Effector CD8-positive, alpha-beta T cell (primary cell): Measurements from ENCODE around the gene VCX2.
"Not testable (repeated sequence)": the region's sequence is repeated elsewhere in the genome, so short reads cannot be mapped to it uniquely, and the experiment has no call there.

Experiments
- DNase-seq: peaks from one replicate; lab custom pipeline; 2025; lab: John Stamatoyannopoulos, UW
- total RNA-seq, 4 experiments: gene quantifications; one replicate each; lab custom pipeline; 2026; lab: John Stamatoyannopoulos, UW

VCX2 gene
- 0 reads per million in 4 experiments for total RNA-seq

DNA sequence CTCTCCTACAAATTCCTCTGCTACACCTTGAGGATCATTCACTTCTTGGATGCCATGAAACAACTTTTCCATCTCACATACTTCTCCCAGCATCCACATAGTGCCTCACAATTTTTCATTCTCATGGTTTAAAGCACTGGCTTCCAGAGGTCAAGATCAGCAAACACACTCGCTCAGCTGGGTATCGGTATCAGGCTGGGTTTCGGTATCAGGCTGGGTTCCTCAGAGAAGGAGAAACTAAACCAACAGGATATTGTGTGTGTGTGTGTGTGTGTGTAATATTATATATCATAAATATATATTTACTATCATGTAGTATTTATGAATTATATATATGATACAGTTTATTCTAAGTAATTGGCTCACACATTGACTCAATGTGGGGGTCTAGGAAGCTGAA, at the start of gene VCX2:
VCX2 (minus strand) TSS at position 99 of the 400 bp plus-strand sequence. CDS start 624 bp downstream, outside the sequence.
- not testable (repeated sequence) for DNase-seq

DNA sequence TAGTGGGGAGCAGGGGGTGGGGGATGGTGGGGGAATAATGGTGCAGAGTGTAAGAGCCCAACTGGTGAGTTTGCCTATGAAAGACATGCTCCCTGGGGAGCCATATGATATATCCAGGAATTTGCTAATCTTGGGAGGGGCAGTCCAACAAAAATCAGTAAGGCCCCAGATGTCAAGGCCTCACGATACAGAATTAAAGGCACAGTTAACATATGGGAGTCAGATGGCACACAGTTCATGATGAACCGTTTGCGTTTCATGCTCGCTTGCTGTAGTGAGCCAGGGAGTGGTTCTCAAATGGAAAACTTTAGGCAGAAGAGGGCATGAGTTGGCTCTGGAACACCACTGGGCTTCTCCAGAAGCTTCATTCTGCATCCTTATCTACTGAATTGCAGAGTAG, 33.9 kb upstream of the VCX2 start:
- no peak for DNase-seq

DNA sequence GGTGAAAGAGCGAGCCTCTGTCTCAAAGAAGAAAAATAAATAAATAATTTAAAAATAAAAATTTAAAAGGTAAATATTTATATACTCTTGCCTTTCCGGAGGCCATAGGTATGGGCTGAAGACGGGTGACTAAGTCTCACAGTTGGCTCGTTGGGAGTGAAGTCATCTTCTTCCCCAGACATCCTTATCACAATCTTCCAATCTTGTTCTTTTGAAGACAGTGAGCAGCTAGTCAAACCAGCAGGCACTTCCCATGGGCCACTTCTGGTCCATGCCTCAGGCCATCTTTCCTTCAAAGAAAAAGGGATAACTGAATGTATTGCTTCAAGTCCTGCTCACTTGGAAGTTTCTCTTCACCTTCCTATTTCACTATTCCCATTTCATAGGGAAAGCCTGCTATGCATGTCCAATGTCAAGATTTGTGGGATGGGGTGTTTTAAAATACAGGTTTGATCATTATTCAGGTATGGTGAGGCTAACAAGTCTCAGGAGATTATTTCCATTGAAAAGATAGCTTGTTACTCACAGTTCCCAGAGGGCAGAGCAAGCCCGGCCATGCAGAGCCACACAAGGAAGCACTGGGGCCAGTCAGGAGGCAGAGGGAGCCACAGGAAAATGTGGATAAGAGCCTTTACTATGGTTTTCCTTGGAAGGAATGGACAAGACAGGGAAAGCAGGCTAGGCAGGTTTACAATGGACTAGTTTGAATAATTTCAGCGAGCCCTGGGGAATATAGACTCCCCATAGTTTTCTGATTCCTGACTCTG, 33.3 kb upstream of the VCX2 start:
- no peak for DNase-seq

DNA sequence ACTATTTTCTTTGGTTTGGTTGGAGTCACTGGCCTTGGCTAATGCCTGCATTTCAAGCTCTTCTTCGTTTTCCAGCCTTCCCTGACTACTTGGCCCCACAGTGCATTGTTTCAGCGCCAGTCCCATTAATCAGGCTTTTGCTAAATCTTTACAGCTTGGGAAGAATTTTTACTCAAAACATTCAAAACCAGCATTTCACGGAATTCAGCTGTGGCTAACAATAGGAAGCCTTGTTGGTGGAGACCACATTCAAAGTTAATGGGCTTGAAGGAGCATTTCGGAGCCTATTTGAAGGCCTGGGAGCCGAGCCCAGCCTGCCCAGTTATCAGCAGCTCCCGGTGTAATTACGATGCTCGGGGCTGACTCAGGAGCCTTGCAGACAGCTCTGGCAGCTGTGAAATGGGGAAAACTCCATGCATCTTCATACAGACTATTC, 30.8 kb upstream of the VCX2 start:
- DNase-seq: no peak

DNA sequence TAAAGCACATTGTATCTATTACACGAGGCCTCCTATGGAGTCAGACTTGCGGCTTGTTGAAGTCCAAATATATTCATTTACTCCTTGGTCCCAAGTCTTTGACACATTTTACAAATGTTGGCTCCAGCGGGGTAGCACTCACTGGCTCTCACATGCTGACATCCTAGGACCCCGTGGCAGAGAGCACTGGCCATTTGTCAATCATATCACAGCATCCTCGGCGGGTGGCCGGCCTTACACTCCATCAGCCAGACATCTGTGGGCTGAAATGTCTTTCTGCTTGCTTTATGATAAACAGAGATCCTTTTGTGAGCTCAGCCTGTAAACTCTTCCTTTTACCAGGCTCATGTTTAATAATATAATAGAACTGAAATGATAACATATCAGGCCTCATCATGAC, 25.7 kb upstream of the VCX2 start:
- no peak for DNase-seq

DNA sequence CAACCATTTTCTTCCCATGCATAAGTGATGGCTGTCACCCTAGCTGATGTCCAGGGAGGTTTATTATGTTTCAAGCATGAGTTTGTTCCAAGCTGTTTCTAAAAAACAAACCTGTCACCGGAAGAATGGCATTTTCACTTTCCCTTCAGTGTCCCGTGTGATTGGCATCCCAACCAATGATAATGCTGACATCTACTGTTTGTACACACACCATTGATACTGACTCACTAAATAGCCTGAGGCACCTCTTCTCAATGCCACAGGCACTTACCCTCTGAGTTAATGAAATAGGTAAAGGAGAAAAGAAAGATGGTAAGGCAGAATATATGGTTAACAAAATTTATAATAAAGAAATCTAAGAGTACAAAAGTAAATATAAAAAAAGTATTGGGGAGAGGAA, 23.1 kb upstream of the VCX2 start:
- DNase-seq: no peak

DNA sequence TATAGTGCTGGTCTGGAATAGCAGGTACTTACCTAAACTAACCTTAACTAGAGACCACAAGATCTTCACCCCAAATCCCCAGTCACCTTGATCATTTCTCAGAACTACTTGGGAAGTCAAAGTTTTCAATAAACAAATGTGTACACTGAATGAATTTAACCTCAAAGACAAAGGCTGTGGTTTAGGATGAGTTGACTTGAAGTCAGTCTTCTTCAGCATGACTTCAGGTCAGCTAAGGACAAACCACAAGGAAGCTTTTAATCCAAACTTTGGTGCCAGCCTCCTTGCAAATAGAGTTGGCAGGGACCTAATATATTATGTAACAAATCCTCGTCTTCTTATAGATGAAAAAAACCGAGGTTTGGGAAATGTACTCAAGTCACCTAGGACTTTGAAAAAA, 21.2 kb upstream of the VCX2 start:
- no peak for DNase-seq

DNA sequence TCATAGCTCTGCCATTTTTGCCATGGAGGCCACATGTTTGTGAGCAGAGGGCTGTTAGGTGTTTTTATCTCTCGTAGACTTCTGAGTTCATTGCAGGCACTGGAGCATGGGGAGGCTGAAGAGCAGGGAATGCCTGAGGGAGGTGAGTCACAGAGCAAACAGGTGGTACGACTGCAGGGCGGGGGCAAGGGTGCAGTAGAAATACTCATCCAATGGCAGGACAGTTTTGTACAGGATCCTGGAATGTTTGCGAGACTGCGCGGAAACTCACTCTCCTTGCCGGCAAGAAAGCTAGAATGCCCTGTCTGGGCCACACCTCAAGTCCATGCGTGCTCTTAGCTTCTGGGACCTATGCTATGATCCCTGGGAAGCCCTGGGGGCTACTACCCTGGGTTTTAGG, 20.0 kb upstream of the VCX2 start:
- DNase-seq: no peak

DNA sequence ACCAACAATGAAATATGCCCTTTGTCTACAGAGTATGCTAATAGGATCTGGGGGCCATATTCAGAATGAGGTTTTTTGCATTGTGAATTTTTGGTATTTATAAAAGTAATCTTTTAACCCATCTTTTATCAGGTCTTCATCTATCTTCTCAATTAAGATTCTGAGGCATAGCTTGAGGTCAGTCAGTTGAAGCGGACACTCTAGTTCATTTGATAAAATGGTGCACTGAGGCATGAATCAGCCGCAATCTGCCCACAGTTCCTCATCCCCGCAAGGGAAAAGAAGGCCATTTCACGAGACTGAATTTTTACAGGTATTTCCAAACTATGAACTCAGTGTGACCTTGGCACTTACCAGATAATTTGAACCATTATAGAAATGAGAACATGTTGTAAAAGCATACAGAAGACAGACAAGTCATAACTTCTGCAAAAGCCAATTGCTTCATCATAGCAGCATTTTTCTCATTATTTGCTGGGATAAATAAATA, 19.3 kb upstream of the VCX2 start:
- DNase-seq: no peak

DNA sequence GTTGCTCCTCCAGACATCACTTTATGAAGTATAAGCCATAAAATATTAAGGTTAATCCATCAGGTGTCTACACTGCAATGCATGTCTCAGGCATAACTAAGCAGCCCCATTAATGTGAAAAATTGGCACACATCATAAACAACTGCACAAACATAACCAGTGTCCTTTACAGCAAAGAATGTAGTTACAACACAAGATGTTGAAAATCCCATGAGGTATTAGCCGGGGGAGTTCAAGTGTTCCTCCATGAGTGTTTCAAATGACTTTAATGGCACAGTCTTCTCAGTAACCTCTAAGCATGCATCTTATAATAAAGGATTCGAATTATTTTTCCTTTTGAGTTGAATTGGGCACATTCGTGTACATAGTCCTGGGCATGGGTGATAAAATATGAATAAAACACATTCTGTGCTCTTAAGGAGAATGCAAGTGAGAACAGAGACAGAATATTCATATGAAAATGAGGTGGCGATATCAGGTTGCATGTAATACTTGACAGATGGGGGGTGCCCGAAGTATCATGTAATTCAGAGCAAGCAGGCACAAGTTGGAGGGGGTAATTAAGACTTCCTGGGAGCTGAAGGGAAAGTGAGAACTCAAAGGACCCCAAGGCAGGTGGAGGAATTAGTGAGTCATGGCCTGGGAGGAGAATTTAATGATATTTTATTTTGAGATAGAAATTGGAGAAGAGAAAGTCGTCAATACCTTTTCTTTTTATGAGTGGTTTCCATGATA, 18.2 kb upstream of the VCX2 start:
- no peak for DNase-seq

DNA sequence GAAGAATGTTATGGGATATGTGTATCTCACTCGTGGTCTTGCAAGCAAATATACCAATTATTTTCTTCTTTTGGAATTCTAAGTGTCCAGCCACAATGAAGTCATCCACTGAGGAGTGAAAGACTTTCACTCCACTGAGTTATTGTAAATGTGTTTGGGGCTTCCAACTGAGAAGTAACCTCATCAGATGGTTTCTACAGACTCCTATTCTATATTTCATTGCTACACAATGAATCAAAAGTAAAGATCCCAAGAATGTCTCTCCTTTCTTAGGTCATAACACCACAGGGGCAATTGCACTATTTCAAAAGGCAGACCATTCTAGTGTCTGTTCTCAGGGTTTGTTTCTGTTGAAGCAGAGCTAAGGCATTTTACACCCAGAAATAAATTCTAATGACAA, 12.3 kb upstream of the VCX2 start:
- no peak for DNase-seq

DNA sequence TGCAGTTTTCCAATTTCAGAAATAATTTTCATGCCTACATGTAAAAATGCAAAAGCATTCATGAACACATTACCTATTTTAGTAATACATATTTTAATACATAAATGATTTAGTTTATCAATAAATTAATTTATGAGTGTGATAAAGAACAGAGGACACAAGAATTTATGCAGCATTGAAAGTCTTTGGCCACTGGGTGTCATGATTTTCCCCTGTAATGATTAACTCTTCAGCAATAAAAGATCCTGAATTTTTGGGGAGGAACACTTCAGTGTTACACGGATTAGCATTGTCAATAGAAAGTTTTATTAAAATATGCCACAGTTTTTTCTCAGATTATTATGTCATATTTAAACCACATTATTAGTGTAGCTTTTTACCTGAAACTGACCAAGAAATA, 8.6 kb upstream of the VCX2 start:
- DNase-seq: no peak

DNA sequence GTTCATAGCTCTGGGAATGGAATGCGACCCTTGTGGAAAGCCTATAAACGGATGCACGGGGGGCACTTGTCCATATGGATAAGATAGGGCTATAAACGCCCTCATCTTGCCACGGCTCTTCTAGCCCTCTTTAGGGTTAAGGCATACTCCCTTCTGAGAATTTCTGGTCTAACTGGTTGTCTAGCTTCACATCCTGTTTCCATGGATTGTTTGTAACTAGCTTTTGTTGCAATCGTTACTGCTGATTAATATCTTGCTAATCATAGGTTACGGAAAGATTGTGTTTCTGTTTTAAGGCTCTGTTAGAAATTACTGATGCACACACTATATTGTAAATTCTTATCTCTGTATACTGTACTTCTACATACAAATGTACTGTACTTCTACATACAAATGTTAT, 17.1 kb downstream of the VCX2 start:
- not testable (repeated sequence) for DNase-seq

DNA sequence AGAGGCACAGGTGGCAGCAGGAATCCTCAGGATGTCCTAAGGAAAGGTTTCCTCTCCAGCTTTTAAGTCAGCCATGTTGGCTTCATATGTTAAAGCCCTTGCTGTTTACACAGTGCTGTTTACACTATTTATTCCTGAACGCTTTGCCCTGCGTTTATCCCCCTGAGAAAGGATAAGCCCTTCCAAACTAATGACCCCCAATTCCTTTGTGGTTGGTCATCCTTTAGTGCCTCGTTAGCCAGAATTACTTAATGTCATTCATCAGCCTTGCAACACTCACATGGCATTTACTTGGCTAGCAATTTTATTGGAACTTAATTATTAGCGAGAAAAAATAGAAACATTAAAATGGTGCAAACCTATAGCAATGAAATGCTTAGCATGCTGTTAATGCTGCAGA, 23.8 kb downstream of the VCX2 start:
- no peak for DNase-seq

DNA sequence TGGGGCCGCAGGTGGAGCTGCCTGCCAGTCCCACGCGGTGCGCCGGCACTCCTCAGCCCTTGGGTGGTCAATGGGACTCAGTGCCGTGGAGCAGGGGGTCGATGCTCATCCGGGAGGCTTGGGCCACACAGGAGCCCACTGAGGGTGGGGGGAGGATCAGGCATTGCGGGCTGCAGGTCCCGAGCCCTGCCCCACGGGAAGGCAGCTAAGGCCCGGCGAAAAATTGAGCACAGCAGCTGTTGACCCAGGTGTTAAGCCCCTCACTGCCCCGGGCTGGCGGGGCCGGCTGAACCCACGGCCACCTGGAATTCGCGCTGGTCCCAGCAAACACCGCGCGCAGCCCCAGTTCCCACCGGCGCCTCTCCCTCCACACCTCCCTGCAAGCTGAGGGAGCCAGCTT, 26.1 kb downstream of the VCX2 start:
- no peak for DNase-seq

DNA sequence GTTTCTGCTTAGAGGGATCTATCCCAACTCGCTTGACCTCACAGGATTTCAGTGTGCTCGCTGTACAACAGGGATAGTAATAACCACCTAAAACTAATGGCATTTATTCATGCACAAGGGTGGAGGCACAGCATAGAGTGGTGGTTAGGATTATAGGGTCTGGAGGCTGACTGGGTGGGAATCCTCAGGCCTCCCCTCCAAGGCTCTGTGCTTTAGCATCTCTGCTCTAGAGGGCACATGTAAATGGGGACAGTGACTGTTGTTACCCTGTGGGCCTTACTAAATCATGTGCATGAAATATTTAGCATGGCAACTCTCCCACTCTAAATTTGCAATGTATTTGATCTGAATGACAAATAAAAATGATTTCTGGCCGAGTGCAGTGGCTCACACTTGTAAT, 29.2 kb downstream of the VCX2 start:
- DNase-seq: no peak

DNA sequence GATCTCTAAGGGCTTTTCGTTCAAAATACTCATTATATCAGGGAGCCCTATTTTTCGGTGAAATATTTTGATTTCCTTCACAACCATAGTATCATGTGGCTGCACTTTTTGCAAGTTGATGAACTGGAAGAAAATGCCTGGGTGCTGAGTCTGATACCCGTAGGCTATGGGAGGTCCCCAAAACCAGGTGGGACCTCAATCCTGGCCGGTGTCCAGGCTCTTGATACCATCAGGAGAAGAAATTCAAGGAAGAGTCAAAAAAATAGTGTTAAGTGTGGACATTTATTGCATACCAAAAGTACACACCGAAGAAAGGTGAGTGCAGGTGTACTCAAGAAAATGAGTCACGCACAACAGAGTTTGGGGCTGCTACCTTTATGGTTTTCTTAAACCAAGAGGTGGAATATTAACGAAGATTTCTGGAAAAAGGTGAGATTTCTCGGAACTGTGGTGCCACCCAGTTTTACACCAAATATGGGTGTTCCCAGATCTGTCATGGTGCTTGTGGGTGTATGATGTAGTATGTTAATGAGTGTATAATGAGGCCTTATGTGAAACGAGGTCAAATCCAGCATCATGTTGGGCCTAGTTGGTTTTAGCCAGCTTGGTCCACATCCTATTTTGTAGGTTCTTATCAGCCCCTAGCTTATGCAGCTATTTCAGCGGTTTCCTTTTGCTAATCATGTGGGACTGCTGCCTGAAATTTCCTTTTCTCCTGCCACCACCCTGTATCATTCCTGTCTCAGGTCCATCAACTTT, 29.9 kb downstream of the VCX2 start:
- DNase-seq: no peak

DNA sequence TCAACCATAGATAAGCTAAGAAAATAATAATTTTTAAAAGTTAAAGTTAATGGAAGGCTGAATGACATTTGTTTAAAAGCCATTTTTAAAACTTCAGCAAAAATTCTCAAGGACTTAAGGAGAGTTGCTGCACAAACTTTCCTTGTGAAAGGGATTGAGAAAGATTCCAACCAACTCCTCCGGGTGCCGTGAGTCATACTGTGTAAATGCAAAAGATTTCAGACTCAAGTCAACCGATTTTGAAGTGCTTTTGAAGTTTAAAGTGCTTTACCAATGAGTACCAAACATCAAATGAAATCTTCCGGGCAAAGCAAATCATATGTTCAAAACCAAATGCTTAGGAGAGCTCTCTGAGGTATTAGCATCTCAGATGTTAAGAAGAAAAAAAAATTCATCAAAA, 31.4 kb downstream of the VCX2 start:
- no peak for DNase-seq

DNA sequence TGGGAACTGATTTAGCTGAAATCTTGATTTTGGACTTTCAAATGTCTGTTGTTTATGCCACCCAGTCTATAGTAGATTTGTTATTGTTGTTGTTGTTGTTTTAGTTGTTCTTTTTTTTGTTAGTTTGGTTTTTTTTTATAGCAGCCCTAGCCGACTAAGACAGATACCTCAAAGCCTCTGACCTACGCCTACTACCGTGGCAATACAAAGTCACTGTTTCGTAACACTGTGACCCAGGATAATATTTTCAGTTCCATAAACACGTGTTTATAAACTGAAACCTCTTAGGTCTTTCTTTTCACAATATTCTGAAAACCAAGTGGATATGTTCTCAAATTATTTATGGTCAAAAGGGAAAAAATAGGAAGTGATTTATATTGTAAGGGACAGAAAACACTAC, 32.8 kb downstream of the VCX2 start:
- no peak for DNase-seq

DNA sequence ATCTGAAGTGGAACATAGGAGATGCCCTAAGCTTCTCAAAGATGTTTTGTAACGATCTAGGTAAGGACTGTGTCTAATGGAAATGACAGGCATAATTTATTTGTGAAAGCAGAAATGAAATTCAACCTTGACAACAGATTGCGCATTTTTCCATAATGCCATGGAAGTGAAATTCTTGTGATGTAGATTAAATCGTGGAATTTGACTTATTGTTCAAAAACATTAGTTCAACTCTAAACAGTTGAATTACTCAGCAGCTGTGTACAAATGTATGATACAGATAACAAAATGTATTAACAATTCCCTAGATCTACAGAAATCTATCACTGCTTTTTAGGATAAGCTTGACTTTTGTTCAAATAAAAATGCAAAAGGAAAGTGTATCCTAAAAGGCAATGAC, 44.4 kb downstream of the VCX2 start:
- DNase-seq: no peak

DNA sequence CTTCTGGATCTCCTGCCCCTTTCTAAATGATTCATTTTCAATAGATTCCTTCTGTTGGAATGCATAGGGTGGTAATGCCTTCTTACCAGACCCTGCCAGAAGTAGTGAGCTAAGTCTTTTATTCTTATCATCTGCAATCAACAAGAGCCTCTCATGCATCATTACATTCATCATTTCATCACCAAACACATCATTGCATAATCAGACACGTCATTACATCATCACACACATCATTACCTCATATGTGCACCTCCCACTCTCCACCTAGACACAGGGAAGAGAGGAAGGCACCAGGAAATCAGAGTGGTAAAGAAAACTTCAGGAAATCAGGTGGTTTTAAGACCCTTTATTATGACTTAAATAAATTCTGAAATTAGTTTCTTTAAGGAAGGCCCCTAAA, 45.0 kb downstream of the VCX2 start:
- no peak for DNase-seq

DNA sequence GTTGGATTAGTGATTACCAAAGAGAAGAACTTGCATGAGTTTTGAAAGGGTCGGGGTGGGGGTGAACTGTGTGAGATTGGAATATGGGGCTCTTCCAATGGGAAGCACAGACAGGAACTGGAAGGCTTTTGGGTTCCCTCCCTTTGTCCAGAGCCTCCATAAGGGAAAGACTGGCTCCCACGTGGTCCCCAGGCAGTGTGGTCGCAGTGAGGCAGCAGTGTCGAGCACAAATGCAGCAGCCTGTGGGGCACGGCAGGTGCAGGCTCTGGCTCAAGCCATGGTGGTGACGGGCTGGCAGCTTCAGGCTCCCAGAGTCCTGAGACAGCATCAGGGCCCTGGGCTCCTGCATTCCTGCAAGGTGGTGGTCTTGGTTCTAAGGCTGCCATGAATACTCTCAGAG, 45.5 kb downstream of the VCX2 start:
- no peak for DNase-seq

DNA sequence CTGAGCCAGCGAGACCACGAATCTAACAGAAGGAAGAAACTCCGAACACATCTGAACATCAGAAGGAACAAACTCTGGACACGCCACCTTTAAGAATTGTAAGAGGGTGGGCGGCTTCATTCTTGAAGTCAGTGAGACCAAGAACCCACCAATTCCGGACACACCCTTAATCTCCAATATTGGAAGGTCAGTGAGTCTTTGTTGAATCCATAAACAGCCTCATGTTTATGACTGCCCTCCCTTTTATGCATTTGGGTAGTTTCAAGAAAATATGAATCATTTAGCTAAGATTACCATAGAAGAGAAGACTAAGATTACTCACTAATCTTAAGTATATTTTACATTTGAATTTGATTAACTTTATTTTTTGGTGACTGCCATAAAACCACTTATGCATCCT, 48.5 kb downstream of the VCX2 start:
- DNase-seq: no peak
